Gastroesophageal sphincter (tissue), 4 donors: ENCODE measurements around the gene SLC4A4. TPM values are rescaled to one million over a fixed set of nuclear protein-coding genes. Genes with fewer than 3 reads are reported as not detected.

Source experiments
- ATAC-seq: fragments of 150-250 bp; one replicate; pipeline ENCODE4 v1.9.1; 2016; ENCODE audit warnings: mild to moderate bottlenecking, moderate library complexity
- H3K27ac ChIP-seq, 4 donors: fragments of 200-600 bp; sonication (generic) in 3 of 4; 1 replicate in 3 of 4; 2 replicates in 1 of 4; pipeline ENCODE4 v1.5.1; 2016 to 2019
- H3K27me3 ChIP-seq: fragments of 200-600 bp; sonication (generic); one replicate; pipeline ENCODE4 v1.5.1; 2019
- H3K36me3 ChIP-seq, 2 donors: fragments of 200-600 bp; sonication (generic); one replicate each; pipeline ENCODE4 v1.5.1; 2019; ENCODE audit warnings: control low read depth in 1 of 2
- H3K4me1 ChIP-seq, 3 donors: fragments of 200-600 bp; sonication (generic); 1 replicate in 2 of 3; 2 replicates in 1 of 3; pipeline ENCODE4 v1.5.1; 2016 to 2019; ENCODE audit warnings: control low read depth in 2 of 3
- H3K4me3 ChIP-seq, 2 donors: fragments of 200-600 bp; sonication (generic); one replicate each; pipeline ENCODE4 v1.5.1; 2019; ENCODE audit warnings: mild to moderate bottlenecking in 1 of 2, moderate library complexity in 1 of 2
- H3K9me3 ChIP-seq, 3 donors: fragments of 200-600 bp; sonication (generic); one replicate each; pipeline ENCODE4 v1.5.1; 2017 to 2019; ENCODE audit warnings: control low read depth in 2 of 3
- CTCF ChIP-seq, 4 experiments: fragments of 200-600 bp in 2 of 4; fragments of 450-650 bp in 2 of 4; sonication (generic) in 1 of 4; IDR thresholded peaks; one replicate each; pipeline ENCODE4 v1.5.1; 2017 to 2019; ENCODE audit warnings: antibody characterized with exemption in 4 of 4, mild to moderate bottlenecking in 2 of 4, moderate library complexity in 2 of 4
- EP300 ChIP-seq: sonication (generic); formaldehyde crosslinking; IDR thresholded peaks from one replicate; pipeline ENCODE4 v1.6.1; 2017; ENCODE audit warnings: antibody characterized with exemption, mild to moderate bottlenecking
- POLR2A ChIP-seq, 2 donors: fragments of 450-650 bp; IDR thresholded peaks; one replicate each; pipeline ENCODE4 v1.6.1; 2017; ENCODE audit warnings: antibody characterized with exemption in 2 of 2, mild to moderate bottlenecking in 2 of 2, moderate library complexity in 1 of 2
- POLR2AphosphoS5 ChIP-seq: sonication (generic); formaldehyde crosslinking; IDR thresholded peaks from one replicate; pipeline ENCODE4 v1.6.1; 2017; ENCODE audit warnings: antibody characterized with exemption
- WGBS, 2 donors: methylation state at CpG; one replicate each; pipeline ENCODE4 v1.1.5; 2018; ENCODE audit warnings: low coverage in 1 of 2; 5-methylcytosine and 5-hydroxymethylcytosine counted together
- total RNA-seq, 4 donors: library from RNA; depleted of rRNA; stranded (reverse); fragments of >200 nt; gene quantifications; one replicate each; pipeline ENCODE4 v1.1.0, GENCODE V29; 2016

SLC4A4 gene
- total RNA-seq, 4 donors from 2014 or later, result 3.2 to 5.5 (median 4.4) TPM

GRCh38 chr4:71495454-71495853, 156.6 kb downstream of the SLC4A4 start:
- Histone ChIP-seq H3K36me3 (no peaks in the 10 kb centered on the region), H3K9me3 (no peaks in the 10 kb centered on the region), H3K27me3 (no peaks in the 10 kb centered on the region), H3K4me3 (no peak overlapping the region), H3K4me1 (no peaks in the 10 kb centered on the region), H3K27ac (no peak overlapping the region)
- TF ChIP-seq POLR2A (IDR thresholded peaks at IDR 0.05) (no peak), CTCF (IDR thresholded peaks at IDR 0.05) (no peak), POLR2AphosphoS5 (no peak), EP300 (no peak)
- ATAC-seq, result no peak

GRCh38 chr4:71497078-71497477, 158.3 kb downstream of the SLC4A4 start:
- 85 to 97% methylated on average over 3 of the region's 3 CpGs for WGBS, 2 donors
- no peak for ATAC-seq
- H3K36me3 ChIP-seq, result no peaks in the 10 kb centered on the region
- no peaks in the 10 kb centered on the region for H3K4me1 ChIP-seq
- H3K27ac ChIP-seq, result no peak overlapping the region
- H3K27me3 ChIP-seq, result no peaks in the 10 kb centered on the region
- no peaks in the 10 kb centered on the region for H3K9me3 ChIP-seq
- no peak overlapping the region for H3K4me3 ChIP-seq
- TF ChIP-seq CTCF (IDR thresholded peaks at IDR 0.05) (no peak), EP300 (no peak), POLR2A (IDR thresholded peaks at IDR 0.05) (no peak), POLR2AphosphoS5 (no peak)

GRCh38 chr4:71498002-71498401, 159.2 kb downstream of the SLC4A4 start:
- WGBS, 2 donors, result 11 to 20% methylated on average over 2 of the region's 2 CpGs
- Histone ChIP-seq H3K9me3 (no peaks in the 10 kb centered on the region), H3K27ac (no peak overlapping the region), H3K4me1 (no peaks in the 10 kb centered on the region), H3K27me3 (no peaks in the 10 kb centered on the region), H3K4me3 (no peak overlapping the region), H3K36me3 (no peaks in the 10 kb centered on the region)
- ATAC-seq, result no peak
- no peak for TF ChIP-seq EP300
- TF ChIP-seq POLR2AphosphoS5, result no peak
- TF ChIP-seq POLR2A (IDR thresholded peaks at IDR 0.05), result no peak
- TF ChIP-seq CTCF (IDR thresholded peaks at IDR 0.05), result no peak

GRCh38 chr4:71498625-71499024, 159.8 kb downstream of the SLC4A4 start:
- H3K9me3 ChIP-seq, result no peaks in the 10 kb centered on the region
- H3K4me1 ChIP-seq, result no peaks in the 10 kb centered on the region
- no peaks in the 10 kb centered on the region for H3K27me3 ChIP-seq
- no peak overlapping the region for H3K4me3 ChIP-seq
- no peaks in the 10 kb centered on the region for H3K36me3 ChIP-seq
- TF ChIP-seq EP300 (no peak), CTCF (IDR thresholded peaks at IDR 0.05) (no peak), POLR2A (IDR thresholded peaks at IDR 0.05) (no peak), POLR2AphosphoS5 (no peak)
- no peak for ATAC-seq
- H3K27ac ChIP-seq, result no peak overlapping the region

- no peak for ATAC-seq
- H3K4me3 ChIP-seq, result no peak overlapping the region
- WGBS, 2 donors, result 97 to 98% methylated on average over 6 of the region's 7 CpGs
- H3K27me3 ChIP-seq, result no peaks in the 10 kb centered on the region
- no peak for TF ChIP-seq POLR2AphosphoS5
- TF ChIP-seq POLR2A (IDR thresholded peaks at IDR 0.05), result no peak
- TF ChIP-seq CTCF (IDR thresholded peaks at IDR 0.05), result no peak
- TF ChIP-seq EP300, result no peak
- no peak overlapping the region for H3K27ac ChIP-seq
- no peaks in the 10 kb centered on the region for H3K4me1 ChIP-seq
- no peaks in the 10 kb centered on the region for H3K9me3 ChIP-seq
- no peaks in the 10 kb centered on the region for H3K36me3 ChIP-seq
Observed at GRCh38 chr4:71501992-71502391, 163.2 kb downstream of the SLC4A4 start.
